ENCODE measurements around the gene ELL3. TPM values are rescaled to one million over a fixed set of nuclear protein-coding genes. Genes with fewer than 3 reads are reported as not detected.

Gene ELL3
- total and polyA plus RNA-seq, 2 experiments from 2014 or later, result 1.4 to 5.2 TPM

- Histone ChIP-seq H3K4me3 (peak overlapping the region; percentile 94), H3K79me2 (ENCODE audit: insufficient read depth) (peaks cover 39% of the 10 kb centered on the region), H3K9me2 (ENCODE audit: insufficient read depth) (no peaks in the 10 kb centered on the region), H3F3A (ENCODE audit: insufficient read depth) (peaks cover 45% of the 10 kb centered on the region), H2AFZ (no peak overlapping the region), H3K4me2 (ENCODE audit: unreplicated experiment) (peak overlapping the region; percentile 85), H3K4me1 (ENCODE audit: insufficient read depth) (peaks cover 45% of the 10 kb centered on the region), H3K9me3 (ENCODE audit: low read depth) (no peaks in the 10 kb centered on the region), H3K27ac (peak overlapping the region; percentile 99), H3K9ac (peak overlapping the region; percentile 100), H3K27me3 (replicated peaks; ENCODE audit: insufficient read depth) (no peaks in the 10 kb centered on the region), H4K20me1 (ENCODE audit: insufficient read depth) (peaks cover 5% of the 10 kb centered on the region; the same call in 1 of the 2 replicates), H3K36me3 (ENCODE audit: low read depth) (peaks cover 19% of the 10 kb centered on the region)
- in situ Hi-C loops (cut with MboI), result no loop called here
- WGBS, 2 experiments (ENCODE audit: low coverage in 1 of 2, low lambda C conversion rate in 2 of 2, missing lambda C conversion rate in 2 of 2), result 0 to 1% methylated on average over 33 of the region's 33 CpGs
- TF ChIP-seq EZH2phosphoT487 (IDR thresholded peaks at IDR 0.05; ENCODE audit: insufficient read depth, low read depth), result no peak
- no peak for TF ChIP-seq EZH2 (IDR thresholded peaks at IDR 0.05; ENCODE audit: insufficient read depth, poor library complexity, severe bottlenecking)
- DNase-seq, result peak; percentile 77
These were observed 16.2 kb upstream of the ELL3 start for GRCh38 chr15:43792761-43793476.

GRCh38 chr15:43791993-43792760 is 15.4 kb upstream of the ELL3 start, which contains the start of gene SERF2:
Gene SERF2 (plus strand): TSS chr15:43792320. CDS start chr15:43792377, 57 bp downstream.
- H3K9ac ChIP-seq, result peak within 1 kb of the TSS; percentile 100
- peaks cover 5% of the 10 kb centered on the region; the same call in 1 of the 2 replicates for H4K20me1 ChIP-seq (ENCODE audit: insufficient read depth)
- peak; percentile 100 for DNase-seq
- no peaks in the 10 kb centered on the region for H3K27me3 ChIP-seq (replicated peaks; ENCODE audit: insufficient read depth)
- H3K27ac ChIP-seq, result peak within 1 kb of the TSS; percentile 99
- H3K36me3 ChIP-seq (ENCODE audit: low read depth), result peaks cover 19% of the 10 kb centered on the region
- H3F3A ChIP-seq (ENCODE audit: insufficient read depth), result peaks cover 40% of the 10 kb centered on the region
- H3K4me2 ChIP-seq (ENCODE audit: unreplicated experiment), result peak within 1 kb of the TSS; percentile 85
- WGBS, 2 experiments (ENCODE audit: low coverage in 1 of 2, low lambda C conversion rate in 2 of 2, missing lambda C conversion rate in 2 of 2), result 0% methylated on average over 51 to 66 of the region's 66 CpGs
- H3K9me3 ChIP-seq (ENCODE audit: low read depth), result no peaks in the 10 kb centered on the region
- H3K4me1 ChIP-seq (ENCODE audit: insufficient read depth), result peaks cover 37% of the 10 kb centered on the region
- peak within 1 kb of the TSS; percentile 89 for H2AFZ ChIP-seq
- in situ Hi-C loops (cut with MboI), result no loop called here
- TF ChIP-seq EZH2phosphoT487 (IDR thresholded peaks at IDR 0.05; ENCODE audit: insufficient read depth, low read depth) (no peak), EZH2 (IDR thresholded peaks at IDR 0.05; ENCODE audit: insufficient read depth, poor library complexity, severe bottlenecking) (no peak)
- H3K79me2 ChIP-seq (ENCODE audit: insufficient read depth), result peaks cover 39% of the 10 kb centered on the region
- no peaks in the 10 kb centered on the region for H3K9me2 ChIP-seq (ENCODE audit: insufficient read depth)
- H3K4me3 ChIP-seq, result peak within 1 kb of the TSS; percentile 94

- Histone ChIP-seq H3K4me1 (ENCODE audit: insufficient read depth) (peaks cover 12% of the 10 kb centered on the region), H3K27ac (no peak overlapping the region), H3K4me2 (ENCODE audit: unreplicated experiment) (no peak overlapping the region), H2AFZ (no peak overlapping the region), H3K36me3 (ENCODE audit: low read depth) (peaks cover 6% of the 10 kb centered on the region; the same call in 1 of the 2 replicates), H4K20me1 (ENCODE audit: insufficient read depth) (no peaks in the 10 kb centered on the region), H3K9ac (no peak overlapping the region), H3F3A (ENCODE audit: insufficient read depth) (peaks cover 13% of the 10 kb centered on the region), H3K4me3 (no peak overlapping the region), H3K9me2 (ENCODE audit: insufficient read depth) (no peaks in the 10 kb centered on the region), H3K27me3 (replicated peaks; ENCODE audit: insufficient read depth) (no peaks in the 10 kb centered on the region), H3K9me3 (ENCODE audit: low read depth) (no peaks in the 10 kb centered on the region), H3K79me2 (ENCODE audit: insufficient read depth) (peaks cover 23% of the 10 kb centered on the region)
- 96 to 97% methylated on average over 3 of the region's 3 CpGs for WGBS, 2 experiments (ENCODE audit: low coverage in 1 of 2, low lambda C conversion rate in 2 of 2, missing lambda C conversion rate in 2 of 2)
- in situ Hi-C loops (cut with MboI), result no loop called here
- TF ChIP-seq EZH2phosphoT487 (IDR thresholded peaks at IDR 0.05; ENCODE audit: insufficient read depth, low read depth) (no peak), EZH2 (IDR thresholded peaks at IDR 0.05; ENCODE audit: insufficient read depth, poor library complexity, severe bottlenecking) (no peak)
- DNase-seq, result no peak
These were observed 12.6 kb upstream of the ELL3 start for GRCh38 chr15:43789409-43789808.

- no peaks in the 10 kb centered on the region for H3K27me3 ChIP-seq (replicated peaks; ENCODE audit: insufficient read depth)
- H2AFZ ChIP-seq, result no peak overlapping the region
- in situ Hi-C loops (cut with MboI), result no loop called here
- no peak overlapping the region for H3K4me3 ChIP-seq
- no peak overlapping the region for H3K27ac ChIP-seq
- H4K20me1 ChIP-seq (ENCODE audit: insufficient read depth), result no peaks in the 10 kb centered on the region
- peaks cover 7% of the 10 kb centered on the region; the same call in 1 of the 2 replicates for H3K4me1 ChIP-seq (ENCODE audit: insufficient read depth)
- H3K79me2 ChIP-seq (ENCODE audit: insufficient read depth), result no peaks in the 10 kb centered on the region
- no peak overlapping the region for H3K9ac ChIP-seq
- no peaks in the 10 kb centered on the region for H3K9me3 ChIP-seq (ENCODE audit: low read depth)
- H3K9me2 ChIP-seq (ENCODE audit: insufficient read depth), result no peaks in the 10 kb centered on the region
- no peaks in the 10 kb centered on the region for H3K36me3 ChIP-seq (ENCODE audit: low read depth)
- no peak overlapping the region for H3K4me2 ChIP-seq (ENCODE audit: unreplicated experiment)
- WGBS, 2 experiments (ENCODE audit: low coverage in 1 of 2, low lambda C conversion rate in 2 of 2, missing lambda C conversion rate in 2 of 2), result 97 to 100% methylated on average over 1 of the region's 1 CpG
- peaks cover 27% of the 10 kb centered on the region for H3F3A ChIP-seq (ENCODE audit: insufficient read depth)
- no peak for DNase-seq
- TF ChIP-seq EZH2phosphoT487 (IDR thresholded peaks at IDR 0.05; ENCODE audit: insufficient read depth, low read depth) (no peak), EZH2 (IDR thresholded peaks at IDR 0.05; ENCODE audit: insufficient read depth, poor library complexity, severe bottlenecking) (no peak)
These were observed 2.2 kb upstream of the ELL3 start for GRCh38 chr15:43779016-43779415.

Measured in GM23248 (cell line).